Activated naive CD8-positive, alpha-beta T cell treated with anti-CD3 and anti-CD28 coated beads for 36 hours (primary cell): Measurements from ENCODE around the gene AGGF1. TPM values are rescaled to one million over a fixed set of nuclear protein-coding genes. Genes with fewer than 3 reads are reported as not detected.
A peak's percentile ranks its signal among the peaks of the same experiment; 100 is the strongest.
"Not testable (repeated sequence)": the region's sequence is repeated elsewhere in the genome, so short reads cannot be mapped to it uniquely, and the experiment has no call there.

Experiments
- DNase-seq: peaks from one replicate; pipeline ENCODE4 v3.0.0; 2021
- H3K27ac Mint-ChIP-seq: one replicate; pipeline ENCODE4 v1.8.0; 2022; ENCODE audit warnings: mild to moderate bottlenecking, moderate library complexity, mixed read lengths
- H3K27me3 Mint-ChIP-seq: one replicate; pipeline ENCODE4 v1.8.0; 2022; ENCODE audit warnings: mild to moderate bottlenecking, mixed read lengths
- H3K36me3 Mint-ChIP-seq: one replicate; pipeline ENCODE4 v1.8.0; 2021; ENCODE audit warnings: mild to moderate bottlenecking, mixed read lengths
- H3K4me1 Mint-ChIP-seq: one replicate; pipeline ENCODE4 v1.8.0; 2021; ENCODE audit warnings: mixed read lengths
- H3K4me3 Mint-ChIP-seq: one replicate; pipeline ENCODE4 v1.8.0; 2022; ENCODE audit warnings: mild to moderate bottlenecking, moderate library complexity, mixed read lengths
- H3K9me3 Mint-ChIP-seq: one replicate; pipeline ENCODE4 v1.8.0; 2022; ENCODE audit warnings: mixed read lengths
- total RNA-seq, 2 experiments: library from RNA; stranded (reverse); gene quantifications; one replicate each; pipeline ENCODE4 v1.2.3, GENCODE V29; 2021

Gene AGGF1
- total RNA-seq = 10 to 100 TPM; 28.7 to 29.2 TPM

GRCh38 chr5:77030097-77031071, at the start of gene AGGF1:
Gene AGGF1 (plus strand): TSS chr5:77030404. CDS start chr5:77030767, 363 bp downstream.
- no peaks in the 10 kb centered on the region for H3K27me3 Mint-ChIP-seq
- peaks cover 19% of the 10 kb centered on the region for H3K9me3 Mint-ChIP-seq
- peak within 1 kb of the TSS; percentile 92 for H3K27ac Mint-ChIP-seq
- peaks cover 28% of the 10 kb centered on the region for H3K4me1 Mint-ChIP-seq
- peak within 1 kb of the TSS; percentile 93 for H3K4me3 Mint-ChIP-seq
- DNase-seq = peak; percentile 91
- H3K36me3 Mint-ChIP-seq = peaks cover 37% of the 10 kb centered on the region

GRCh38 chr5:76980518-76981144, 49.6 kb upstream of the AGGF1 start:
- H3K4me3 Mint-ChIP-seq = no peak overlapping the region
- no peaks in the 10 kb centered on the region for H3K36me3 Mint-ChIP-seq
- no peak overlapping the region for H3K27ac Mint-ChIP-seq
- no peaks in the 10 kb centered on the region for H3K4me1 Mint-ChIP-seq
- peaks cover 4% of the 10 kb centered on the region for H3K27me3 Mint-ChIP-seq
- no peaks in the 10 kb centered on the region for H3K9me3 Mint-ChIP-seq
- DNase-seq = no peak

GRCh38 chr5:76982450-76982849, 47.8 kb upstream of the AGGF1 start:
- no peak overlapping the region for H3K27ac Mint-ChIP-seq
- no peaks in the 10 kb centered on the region for H3K4me1 Mint-ChIP-seq
- H3K36me3 Mint-ChIP-seq = no peaks in the 10 kb centered on the region
- H3K27me3 Mint-ChIP-seq = peaks cover 4% of the 10 kb centered on the region
- H3K4me3 Mint-ChIP-seq = no peak overlapping the region
- no peaks in the 10 kb centered on the region for H3K9me3 Mint-ChIP-seq
- DNase-seq = no peak

- Mint-ChIP-seq H3K9me3 (no peaks in the 10 kb centered on the region), H3K27me3 (peaks cover 4% of the 10 kb centered on the region), H3K4me1 (no peaks in the 10 kb centered on the region), H3K36me3 (no peaks in the 10 kb centered on the region), H3K4me3 (no peak overlapping the region), H3K27ac (no peak overlapping the region)
- no peak for DNase-seq
Observed at GRCh38 chr5:76983468-76983867, 46.7 kb upstream of the AGGF1 start.

- Mint-ChIP-seq H3K27ac (no peak overlapping the region), H3K4me3 (no peak overlapping the region)
Observed at GRCh38 chr5:76986825-76987526, 43.2 kb upstream of the AGGF1 start.

GRCh38 chr5:76990899-76991459, 39.2 kb upstream of the AGGF1 start:
- DNase-seq = no peak
- no peaks in the 10 kb centered on the region for H3K4me1 Mint-ChIP-seq
- H3K27ac Mint-ChIP-seq = no peak overlapping the region
- peaks cover 1% of the 10 kb centered on the region for H3K27me3 Mint-ChIP-seq
- H3K4me3 Mint-ChIP-seq = no peak overlapping the region
- no peaks in the 10 kb centered on the region for H3K9me3 Mint-ChIP-seq
- no peaks in the 10 kb centered on the region for H3K36me3 Mint-ChIP-seq

More at GRCh38 chr5:76986825-76987526, 43.2 kb upstream of the AGGF1 start:
- no peaks in the 10 kb centered on the region for H3K9me3 Mint-ChIP-seq
- H3K27me3 Mint-ChIP-seq = no peaks in the 10 kb centered on the region
- H3K36me3 Mint-ChIP-seq = no peaks in the 10 kb centered on the region
- H3K4me1 Mint-ChIP-seq = no peaks in the 10 kb centered on the region
- no peak for DNase-seq

- DNase-seq, H3K27me3 Mint-ChIP-seq, H3K27ac Mint-ChIP-seq, H3K4me3 Mint-ChIP-seq, H3K9me3 Mint-ChIP-seq, H3K36me3 Mint-ChIP-seq, H3K4me1 Mint-ChIP-seq: not testable (repeated sequence)
Observed at GRCh38 chr5:76993436-76993835, 36.8 kb upstream of the AGGF1 start.

GRCh38 chr5:76994337-76994736, 35.9 kb upstream of the AGGF1 start:
- DNase-seq = no peak
- H3K36me3 Mint-ChIP-seq = no peaks in the 10 kb centered on the region
- no peak overlapping the region for H3K4me3 Mint-ChIP-seq
- no peaks in the 10 kb centered on the region for H3K4me1 Mint-ChIP-seq
- peaks cover 8% of the 10 kb centered on the region for H3K27me3 Mint-ChIP-seq
- H3K27ac Mint-ChIP-seq = no peak overlapping the region
- H3K9me3 Mint-ChIP-seq = no peaks in the 10 kb centered on the region

- DNase-seq, H3K27me3 Mint-ChIP-seq, H3K4me3 Mint-ChIP-seq, H3K27ac Mint-ChIP-seq, H3K36me3 Mint-ChIP-seq, H3K4me1 Mint-ChIP-seq, H3K9me3 Mint-ChIP-seq: not testable (repeated sequence)
Observed at GRCh38 chr5:76998251-76998650, 32.0 kb upstream of the AGGF1 start.

- Mint-ChIP-seq H3K4me3 (no peak overlapping the region), H3K27ac (no peak overlapping the region), H3K36me3 (no peaks in the 10 kb centered on the region), H3K4me1 (no peaks in the 10 kb centered on the region), H3K9me3 (no peaks in the 10 kb centered on the region), H3K27me3 (peaks cover 14% of the 10 kb centered on the region)
- DNase-seq = no peak
Observed at GRCh38 chr5:76999451-76999850, 30.8 kb upstream of the AGGF1 start.

- H3K27me3 Mint-ChIP-seq = peaks cover 13% of the 10 kb centered on the region
- no peak overlapping the region for H3K4me3 Mint-ChIP-seq
- no peaks in the 10 kb centered on the region for H3K36me3 Mint-ChIP-seq
- H3K9me3 Mint-ChIP-seq = no peaks in the 10 kb centered on the region
- no peak overlapping the region for H3K27ac Mint-ChIP-seq
- H3K4me1 Mint-ChIP-seq = no peaks in the 10 kb centered on the region
- no peak for DNase-seq
Observed at GRCh38 chr5:77003246-77003645, 27.0 kb upstream of the AGGF1 start.

- H3K27me3 Mint-ChIP-seq = peaks cover 13% of the 10 kb centered on the region
- no peaks in the 10 kb centered on the region for H3K4me1 Mint-ChIP-seq
- no peak for DNase-seq
- no peaks in the 10 kb centered on the region for H3K36me3 Mint-ChIP-seq
- no peaks in the 10 kb centered on the region for H3K9me3 Mint-ChIP-seq
- H3K4me3 Mint-ChIP-seq = no peak overlapping the region
- H3K27ac Mint-ChIP-seq = no peak overlapping the region
Observed at GRCh38 chr5:77006124-77006523, 24.1 kb upstream of the AGGF1 start.

GRCh38 chr5:77008413-77008812, 21.8 kb upstream of the AGGF1 start:
- Mint-ChIP-seq H3K9me3 (no peaks in the 10 kb centered on the region), H3K36me3 (no peaks in the 10 kb centered on the region), H3K4me1 (no peaks in the 10 kb centered on the region), H3K4me3 (no peak overlapping the region), H3K27ac (no peak overlapping the region), H3K27me3 (peaks cover 13% of the 10 kb centered on the region)
- DNase-seq = no peak

- no peaks in the 10 kb centered on the region for H3K4me1 Mint-ChIP-seq
- DNase-seq = no peak
- H3K4me3 Mint-ChIP-seq = no peak overlapping the region
- H3K27me3 Mint-ChIP-seq = peaks cover 4% of the 10 kb centered on the region
- no peaks in the 10 kb centered on the region for H3K36me3 Mint-ChIP-seq
- H3K9me3 Mint-ChIP-seq = no peaks in the 10 kb centered on the region
- H3K27ac Mint-ChIP-seq = no peak overlapping the region
Observed at GRCh38 chr5:77010243-77010642, 20.0 kb upstream of the AGGF1 start.

- H3K27me3 Mint-ChIP-seq = no peaks in the 10 kb centered on the region
- no peak for DNase-seq
- no peaks in the 10 kb centered on the region for H3K4me1 Mint-ChIP-seq
- no peak overlapping the region for H3K27ac Mint-ChIP-seq
- no peaks in the 10 kb centered on the region for H3K9me3 Mint-ChIP-seq
- H3K36me3 Mint-ChIP-seq = no peaks in the 10 kb centered on the region
- no peak overlapping the region for H3K4me3 Mint-ChIP-seq
Observed at GRCh38 chr5:77011498-77011897, 18.7 kb upstream of the AGGF1 start.
